ENCODE results near the gene LVRN.

Gene LVRN

DNA sequence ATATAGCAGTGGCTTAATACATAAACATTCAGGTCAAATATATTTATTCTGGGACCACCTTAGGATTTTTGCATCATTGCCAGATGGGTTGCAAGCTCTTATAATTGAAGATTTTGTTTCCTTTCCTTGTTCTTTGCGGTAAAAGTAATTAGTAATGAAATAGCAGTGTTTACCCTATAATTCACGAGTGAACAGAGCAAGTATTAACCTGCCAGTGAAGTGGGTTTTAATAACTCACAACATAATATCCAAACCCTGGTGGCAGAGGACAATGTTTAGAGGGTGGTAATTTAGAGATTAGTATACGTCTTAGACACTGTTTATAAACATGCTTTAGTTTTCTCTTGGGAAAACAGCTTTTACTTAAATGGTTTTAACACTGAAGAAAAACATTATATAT, 81.8 kb downstream of the LVRN start:
- no peak for TF ChIP-seq CTCF (IDR thresholded peaks at IDR 0.05)
- no peak for TF ChIP-seq ZFX (IDR thresholded peaks at IDR 0.05; ENCODE audit: borderline replicate concordance)
- no peak overlapping the region for H3K27ac ChIP-seq

DNA sequence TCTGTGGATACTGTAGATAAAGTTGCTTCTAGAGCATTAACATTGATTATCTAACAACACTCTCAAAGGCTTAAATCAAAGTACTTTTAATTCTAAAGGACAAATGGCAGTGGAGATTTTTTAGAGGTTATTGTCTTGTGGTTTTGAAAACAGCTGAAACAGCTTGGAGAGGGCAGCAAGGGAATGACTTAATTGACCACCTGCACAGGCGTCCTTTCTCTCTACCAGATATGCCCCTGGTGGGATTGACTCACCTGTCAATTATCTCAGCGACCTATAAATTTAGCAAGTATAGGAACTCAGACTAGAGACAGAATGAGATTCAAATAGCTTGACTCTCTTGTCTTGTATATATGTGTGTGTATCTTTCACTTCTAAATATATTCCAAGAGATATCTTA, 83.5 kb downstream of the LVRN start:
- no peak for TF ChIP-seq CTCF (IDR thresholded peaks at IDR 0.05)
- TF ChIP-seq ZFX (IDR thresholded peaks at IDR 0.05; ENCODE audit: borderline replicate concordance) = no peak
- no peak overlapping the region for H3K27ac ChIP-seq

DNA sequence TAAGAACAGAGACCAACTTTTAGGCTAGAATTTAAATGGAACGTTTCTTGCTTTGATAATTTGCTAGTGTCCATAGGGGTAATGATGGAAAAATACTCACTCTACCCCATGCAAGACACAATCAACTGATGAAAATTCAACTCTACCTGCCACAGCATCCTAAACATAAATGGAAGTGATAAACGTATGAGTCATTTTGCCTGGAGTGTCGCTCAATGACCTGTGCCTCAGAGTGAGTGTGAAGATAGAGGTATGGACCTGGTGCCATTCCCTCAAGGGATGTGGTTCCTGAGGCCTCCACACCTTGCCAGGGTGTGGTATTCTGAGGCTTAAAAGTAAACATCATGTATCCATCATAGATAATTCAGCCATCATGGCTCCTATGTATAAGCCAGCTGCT, 84.0 kb downstream of the LVRN start:
- no peak overlapping the region for H3K27ac ChIP-seq
- no peak for TF ChIP-seq ZFX (IDR thresholded peaks at IDR 0.05; ENCODE audit: borderline replicate concordance)
- no peak for TF ChIP-seq CTCF (IDR thresholded peaks at IDR 0.05)

DNA sequence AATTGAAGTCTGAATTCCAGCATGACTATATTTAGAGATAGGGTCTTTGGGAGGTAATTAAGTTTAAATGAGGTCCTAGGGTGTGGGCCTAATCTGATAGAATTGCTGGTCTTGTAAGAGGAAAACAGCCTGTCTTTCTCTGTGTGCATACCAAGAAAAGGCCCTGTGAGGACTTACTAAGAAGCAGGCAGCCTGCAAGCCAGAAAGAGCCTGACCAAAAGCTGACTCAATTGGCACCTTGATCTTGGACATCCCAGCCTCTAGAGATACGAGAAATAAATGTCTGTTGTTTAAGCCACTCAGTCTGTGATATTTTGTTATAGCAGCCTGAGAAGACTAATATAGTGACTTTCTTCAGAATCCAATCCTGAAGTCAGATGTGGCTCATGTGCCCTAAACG, 84.5 kb downstream of the LVRN start:
- TF ChIP-seq CTCF (IDR thresholded peaks at IDR 0.05) = no peak
- TF ChIP-seq ZFX (IDR thresholded peaks at IDR 0.05; ENCODE audit: borderline replicate concordance) = no peak
- H3K27ac ChIP-seq = no peak overlapping the region

DNA sequence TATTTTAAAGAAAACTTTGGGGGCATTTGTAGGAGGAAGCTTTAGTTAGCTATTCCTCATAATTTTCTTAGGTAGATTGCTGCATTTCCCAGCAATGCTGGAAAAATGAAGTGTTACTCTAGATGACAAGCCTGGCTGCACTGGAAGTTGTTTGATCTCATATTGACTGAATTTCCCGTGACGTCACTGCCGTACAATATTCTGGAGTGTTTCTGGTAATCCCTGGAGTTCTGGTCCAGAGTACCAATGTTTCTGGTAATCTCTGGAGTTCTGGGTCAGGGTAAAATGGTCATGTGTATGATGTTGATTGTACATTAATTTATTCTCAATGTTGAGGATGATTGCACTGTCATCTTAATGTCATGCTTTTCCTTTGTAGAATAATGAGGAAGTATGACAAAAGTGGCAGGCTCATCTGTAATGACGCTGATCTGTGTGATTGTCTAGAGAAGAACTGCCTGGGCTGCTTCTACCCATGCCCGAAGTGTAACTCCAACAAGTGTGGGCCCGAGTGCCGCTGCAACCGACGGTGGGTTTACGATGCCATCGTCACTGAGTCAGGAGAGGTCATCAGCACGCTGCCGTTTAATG, 96.2 kb downstream of the LVRN start:
- TF ChIP-seq CTCF (IDR thresholded peaks at IDR 0.05) (no peak), ZFX (IDR thresholded peaks at IDR 0.05; ENCODE audit: borderline replicate concordance) (no peak)

GRCh38 chr5:116062352-116062751, 100.1 kb downstream of the LVRN start:
- TF ChIP-seq ZFX (IDR thresholded peaks at IDR 0.05; ENCODE audit: borderline replicate concordance) (no peak), CTCF (IDR thresholded peaks at IDR 0.05) (peak; percentile 35; the same call in 1 of the 2 replicates)
- H3K27ac ChIP-seq = no peak overlapping the region

More for the DNA sequence above, 96.2 kb downstream of the LVRN start:
- no peak overlapping the region for H3K27ac ChIP-seq

- no peak overlapping the region for H3K27ac ChIP-seq
- TF ChIP-seq ZFX (IDR thresholded peaks at IDR 0.05; ENCODE audit: borderline replicate concordance) = no peak
Observed at GRCh38 chr5:116063950-116064349, 101.7 kb downstream of the LVRN start.
